Fibroblast of skin of left biceps (primary cell): Measurements from ENCODE around the gene GRIA4.
A peak's percentile ranks its signal among the peaks of the same experiment; 100 is the strongest.
"Not testable (repeated sequence)": the region's sequence is repeated elsewhere in the genome, so short reads cannot be mapped to it uniquely, and the experiment has no call there.

Experiments
- DNase-seq, 2 experiments: peaks; one replicate each; pipeline ENCODE4 v3.0.0-alpha.2; 2013; ENCODE audit warnings: low read depth in 2 of 2

Gene GRIA4

DNA sequence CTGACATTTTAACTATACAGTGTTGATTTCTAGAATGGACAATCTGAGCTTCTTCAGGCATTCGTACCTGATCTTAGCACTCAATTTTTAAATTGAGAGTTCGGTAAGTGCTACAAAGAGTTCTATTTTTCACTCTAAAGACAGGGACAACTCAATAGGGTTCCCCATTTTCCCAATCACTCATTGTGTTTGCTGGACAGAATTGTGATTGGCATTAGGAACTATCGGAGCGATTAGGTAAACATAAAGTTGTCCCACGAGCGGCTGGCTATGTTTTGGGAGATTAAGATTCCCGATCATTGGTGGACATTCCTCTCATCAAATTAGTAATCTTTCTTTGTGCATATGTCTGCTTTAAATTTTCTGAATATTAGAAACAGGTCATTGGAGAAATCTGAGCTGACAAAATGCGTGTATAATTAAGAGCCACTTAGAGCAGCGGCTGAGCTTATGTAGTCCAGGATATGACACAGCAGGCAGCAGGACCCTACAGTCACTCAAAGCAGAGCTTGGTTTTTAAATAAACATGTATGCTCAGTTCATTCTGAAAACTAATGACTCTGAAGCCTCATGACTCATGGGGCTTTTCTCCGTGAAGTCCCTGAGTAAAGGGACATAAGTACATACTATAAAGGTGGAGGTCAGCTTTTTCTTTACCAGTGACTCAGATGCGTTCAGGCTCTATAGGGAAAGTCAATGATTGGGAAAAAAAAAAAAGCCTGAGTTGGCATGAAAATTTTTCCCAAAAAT is 109.4 kb downstream of the GRIA4 start:
- DNase-seq, result peak; percentile 3 to 8

DNA sequence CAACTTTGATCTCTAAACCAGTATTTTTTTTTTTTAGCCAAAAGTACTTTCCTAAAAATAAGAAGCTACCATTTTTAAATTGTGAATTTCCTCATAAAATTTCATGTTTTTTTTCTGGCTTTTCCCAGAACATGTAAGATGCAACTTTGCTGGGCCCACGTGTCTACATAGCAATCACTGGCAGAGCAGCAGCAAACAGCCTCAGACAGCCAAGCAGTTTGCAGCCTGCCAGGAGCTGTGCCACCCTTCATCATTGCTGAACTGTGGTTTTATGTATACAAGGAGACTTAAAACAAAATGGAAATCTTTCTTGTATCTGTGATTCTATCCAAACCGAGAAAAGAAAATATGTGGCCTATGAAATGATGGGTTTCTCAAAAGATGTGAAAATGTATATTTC is 110.2 kb downstream of the GRIA4 start:
- DNase-seq, result no peak

DNA sequence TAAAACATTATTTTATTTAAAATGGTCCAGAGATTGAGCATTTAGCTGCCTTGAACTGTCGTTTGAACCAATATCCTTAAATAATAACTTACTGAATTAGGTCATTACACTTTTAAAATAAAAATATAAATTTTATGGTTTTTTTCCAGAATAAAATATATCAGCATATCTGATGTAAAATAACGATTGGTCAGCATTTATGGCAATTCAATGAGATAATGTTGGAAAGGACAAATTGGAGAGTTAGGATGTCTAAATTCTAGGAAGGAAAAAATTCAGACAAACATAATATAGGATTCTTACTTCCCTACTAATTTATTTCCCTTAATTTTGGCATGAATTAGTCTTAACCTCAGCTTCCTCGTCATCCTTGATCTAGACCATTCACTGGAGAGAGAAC is 113.4 kb downstream of the GRIA4 start:
- no peak for DNase-seq

DNA sequence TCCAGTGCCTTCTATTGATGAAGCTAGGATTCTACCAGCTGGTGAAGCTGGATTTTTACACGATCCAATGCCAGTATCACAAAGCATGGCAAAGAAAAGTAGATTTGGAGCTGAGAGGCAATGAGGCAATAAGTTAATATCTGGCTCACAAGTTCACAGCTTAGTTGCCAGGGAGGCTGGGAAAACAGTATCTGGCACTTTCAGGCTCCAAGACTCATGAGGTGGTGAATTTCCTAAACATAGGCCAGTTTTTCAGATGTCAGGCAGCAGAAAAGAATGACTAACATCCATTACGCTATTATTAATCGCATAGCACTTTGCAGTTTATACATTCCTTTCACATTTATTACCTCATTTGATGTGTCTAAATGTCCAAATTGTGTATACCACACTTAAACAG is 122.7 kb downstream of the GRIA4 start:
- DNase-seq, result no peak

DNA sequence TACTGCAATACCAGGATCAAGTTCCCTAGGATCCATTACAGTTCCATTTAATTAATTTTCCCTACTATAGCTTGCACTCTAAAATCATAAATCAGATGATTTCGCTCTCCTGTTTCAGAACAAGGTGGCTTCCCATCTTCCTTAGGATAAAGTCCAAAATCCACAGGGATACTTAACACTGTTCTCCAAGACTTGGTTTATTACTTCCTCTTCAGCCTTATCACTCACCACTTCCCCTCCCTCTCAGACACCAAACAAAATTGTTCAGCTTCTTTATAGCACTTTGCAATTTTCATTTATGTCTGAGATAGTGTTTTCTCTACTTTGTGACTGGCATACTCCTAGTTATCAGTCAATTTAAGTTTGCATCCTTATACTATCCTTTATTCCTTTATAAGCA is 124.6 kb downstream of the GRIA4 start:
- DNase-seq, result no peak

DNA sequence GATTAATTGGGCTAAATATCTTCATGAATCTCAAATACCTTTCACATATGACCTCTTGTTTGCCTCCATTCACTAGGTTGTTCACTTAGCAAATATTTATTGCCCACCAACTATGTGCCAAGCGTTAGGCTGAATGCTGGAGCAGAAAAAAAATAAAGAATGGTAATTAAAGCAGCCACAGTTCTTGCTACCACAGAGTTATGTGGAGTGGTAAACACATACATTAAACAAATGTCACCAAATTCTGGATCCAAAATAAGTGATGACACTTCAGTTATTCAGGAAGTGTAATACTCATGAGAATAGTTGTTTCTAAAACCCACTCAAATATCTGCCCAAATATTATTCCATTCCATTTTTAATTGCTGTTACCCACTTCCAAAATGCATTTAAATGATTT is 128.4 kb downstream of the GRIA4 start:
- DNase-seq, result no peak

DNA sequence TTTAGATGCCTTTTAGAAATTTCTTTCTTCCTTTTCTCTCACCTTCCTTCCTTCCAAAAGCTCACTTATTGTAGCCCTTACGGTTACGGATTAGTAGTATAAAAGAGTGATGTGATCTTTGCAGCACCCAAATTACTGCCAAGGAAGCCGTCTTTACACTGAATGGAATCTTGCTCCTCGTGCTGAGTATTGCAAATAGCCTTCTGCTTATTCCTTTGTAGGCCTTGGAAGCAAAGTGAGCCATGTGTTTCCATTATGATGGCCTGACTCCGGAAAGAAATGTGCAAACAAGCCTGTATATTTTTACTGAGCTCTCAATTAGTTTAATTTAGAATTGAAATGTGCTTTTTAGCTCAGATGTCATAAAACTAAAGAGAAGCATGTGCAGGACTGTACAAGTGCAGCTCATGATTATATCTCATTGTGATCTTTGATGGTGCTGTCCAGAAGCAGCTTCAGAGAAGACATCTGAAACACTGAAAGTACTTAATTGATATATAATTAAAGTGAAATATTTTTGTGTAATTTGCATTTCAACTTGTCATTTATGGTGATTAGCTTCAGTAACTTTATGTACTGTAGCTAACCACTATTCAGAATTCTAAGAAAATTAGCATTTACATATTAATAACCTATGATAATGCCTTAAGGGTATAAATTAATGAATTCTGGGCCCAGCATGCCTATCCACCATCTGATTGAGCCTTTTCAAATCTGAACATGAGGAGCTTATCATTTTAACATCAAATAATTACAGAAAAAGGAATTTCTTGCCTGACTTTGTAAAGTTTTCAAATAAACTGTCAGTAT is 129.3 kb downstream of the GRIA4 start:
- DNase-seq, result no peak

DNA sequence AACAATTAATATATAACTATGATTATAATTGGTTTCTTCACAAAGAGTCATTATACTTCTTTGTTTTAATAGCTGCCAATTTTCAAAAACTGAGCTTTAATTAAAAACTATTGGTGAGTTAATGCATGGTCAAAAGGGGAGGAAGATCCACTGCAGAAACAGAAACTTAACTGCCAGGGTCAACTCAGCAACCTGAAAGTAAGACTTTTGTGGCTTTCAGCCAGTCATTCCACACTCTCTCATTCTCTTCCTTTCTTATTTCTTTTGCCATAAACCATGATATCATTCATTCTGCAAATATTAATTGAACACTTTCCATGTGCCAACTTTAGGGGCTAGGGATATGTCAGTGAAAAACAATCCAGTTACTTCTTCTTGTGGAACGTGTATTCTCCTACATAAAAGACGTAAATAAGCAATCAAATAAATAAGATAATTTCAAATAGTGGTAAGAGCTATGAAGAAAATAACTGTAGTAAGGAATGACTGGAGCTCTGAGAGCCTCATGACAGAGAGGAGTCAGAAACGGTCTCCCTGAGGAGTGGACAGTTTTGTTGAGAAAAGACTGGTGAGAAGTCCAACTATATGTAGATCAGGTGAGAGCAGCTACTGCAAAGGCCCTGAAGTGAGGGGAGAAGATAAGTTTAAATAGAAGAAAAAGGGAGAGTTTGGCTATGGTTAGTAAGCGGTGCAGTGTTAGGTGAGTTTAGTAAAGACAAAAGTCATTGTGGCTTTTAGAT is 130.5 kb downstream of the GRIA4 start:
- DNase-seq, result no peak

DNA sequence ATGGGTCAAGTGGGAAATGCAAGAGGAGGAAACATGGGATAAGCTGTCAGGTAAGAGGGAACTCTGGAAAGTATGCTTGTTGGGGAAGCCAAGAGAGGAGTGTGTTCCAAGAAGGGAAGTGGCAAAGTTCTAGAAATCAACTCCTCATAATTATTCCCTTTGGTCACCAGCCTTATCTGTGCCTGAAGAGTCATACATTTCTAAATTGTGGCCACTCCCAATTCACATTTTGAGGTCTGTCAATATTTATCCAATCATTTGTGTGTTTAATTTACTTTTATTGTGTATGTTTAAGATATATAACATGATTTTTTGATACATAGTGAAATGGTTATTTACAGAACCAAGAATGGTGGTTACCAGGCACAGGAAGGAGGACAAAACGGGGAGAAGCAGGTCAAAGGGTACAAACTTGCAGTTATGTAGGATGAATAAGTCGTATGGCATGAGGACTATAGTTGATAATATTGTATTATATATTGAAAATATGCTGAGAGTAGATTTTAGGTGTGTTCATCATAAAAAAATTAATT is 131.7 kb downstream of the GRIA4 start:
- no peak for DNase-seq

DNA sequence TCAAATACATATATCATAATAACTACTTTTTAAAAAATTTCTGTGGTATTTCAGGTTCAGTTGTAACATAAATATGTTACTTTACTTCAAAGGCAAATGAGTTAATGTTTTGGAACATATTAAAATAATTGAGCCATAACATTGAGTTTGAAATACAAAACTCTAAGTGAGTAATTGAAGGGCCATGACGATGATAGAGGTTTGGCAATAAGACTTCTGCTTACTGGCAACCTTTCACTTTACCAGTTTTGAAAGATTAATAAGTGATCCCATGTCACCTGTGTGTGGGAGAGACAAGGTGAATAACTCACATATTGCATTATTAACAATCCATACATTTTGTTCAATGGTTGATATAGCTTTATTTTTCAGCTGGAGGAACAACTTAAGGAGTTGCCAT is 144.4 kb downstream of the GRIA4 start:
- DNase-seq, result no peak

DNA sequence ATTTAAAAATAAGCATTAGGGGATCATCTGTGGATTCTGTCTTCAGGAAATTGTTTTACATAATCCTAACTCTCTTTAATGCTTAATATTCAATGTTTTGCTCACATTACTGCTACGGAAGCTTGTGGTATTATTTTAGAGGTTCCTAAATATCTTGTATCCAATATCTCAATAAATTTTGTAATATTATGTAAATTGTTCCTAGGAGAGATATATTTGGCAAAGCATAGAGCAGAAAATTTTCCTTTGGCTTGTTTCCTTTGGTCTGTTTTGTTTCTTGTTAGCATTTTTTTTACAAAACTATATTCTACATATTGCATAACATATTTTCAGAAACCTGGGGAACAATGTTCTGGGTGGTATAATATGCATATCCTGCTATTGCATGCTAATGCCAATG is 144.8 kb downstream of the GRIA4 start:
- no peak for DNase-seq

DNA sequence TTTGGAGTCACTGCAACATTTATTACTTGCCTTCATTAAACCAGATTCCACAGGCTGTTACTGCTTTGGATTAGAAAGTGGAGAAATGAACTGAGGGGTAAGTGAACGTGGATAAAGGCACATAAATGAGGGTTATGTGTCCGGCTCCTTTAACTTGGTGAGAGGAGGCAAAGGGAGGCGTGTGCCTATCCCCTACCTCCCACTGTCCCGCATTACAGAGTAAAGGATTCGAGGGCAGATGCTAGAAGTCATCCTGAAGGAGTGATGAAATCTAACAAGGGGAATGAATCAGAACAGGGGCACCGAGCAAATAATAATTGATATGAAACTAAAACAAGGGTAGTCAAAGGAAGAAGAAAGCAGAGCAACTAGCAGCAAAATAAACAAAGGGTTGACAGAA is 147.2 kb downstream of the GRIA4 start:
- no peak for DNase-seq

DNA sequence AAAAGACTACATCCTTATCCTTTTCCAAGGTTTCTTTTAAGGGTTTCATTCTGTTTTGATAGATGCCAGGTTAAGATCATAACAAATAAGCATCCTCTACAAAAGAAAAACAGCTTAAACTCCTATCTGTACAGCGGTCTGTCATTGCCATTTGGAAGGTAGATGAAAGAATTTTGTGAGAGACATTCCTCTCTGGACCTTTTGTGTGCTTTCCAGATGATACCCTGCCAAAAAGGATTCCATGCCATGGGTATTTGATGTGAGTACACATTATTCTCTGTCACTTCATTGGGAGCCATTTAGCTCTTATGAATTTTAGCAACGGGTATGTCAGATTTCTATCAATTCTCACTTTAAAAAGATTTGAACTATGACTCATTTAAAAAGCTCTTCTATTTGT is 153.7 kb downstream of the GRIA4 start:
- DNase-seq, result no peak

DNA sequence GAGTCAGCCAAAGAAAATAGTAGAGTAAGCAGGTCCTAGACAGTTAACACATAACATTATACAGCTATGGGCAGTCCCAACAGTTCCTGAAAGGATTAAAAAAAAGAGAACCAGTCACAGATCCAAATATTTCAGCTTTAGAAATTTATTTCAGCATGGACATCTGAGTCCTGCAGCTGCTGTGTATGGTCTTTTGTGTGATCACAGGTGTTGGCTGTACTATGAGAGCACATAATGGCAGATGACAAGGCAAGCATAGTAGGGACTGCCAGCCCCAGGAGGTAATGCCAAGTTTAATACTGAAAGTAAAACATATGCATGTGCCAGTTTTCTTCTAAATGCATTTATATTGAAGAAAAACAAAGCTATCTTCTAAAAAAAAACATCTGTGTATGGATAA is 158.1 kb downstream of the GRIA4 start:
- no peak for DNase-seq

DNA sequence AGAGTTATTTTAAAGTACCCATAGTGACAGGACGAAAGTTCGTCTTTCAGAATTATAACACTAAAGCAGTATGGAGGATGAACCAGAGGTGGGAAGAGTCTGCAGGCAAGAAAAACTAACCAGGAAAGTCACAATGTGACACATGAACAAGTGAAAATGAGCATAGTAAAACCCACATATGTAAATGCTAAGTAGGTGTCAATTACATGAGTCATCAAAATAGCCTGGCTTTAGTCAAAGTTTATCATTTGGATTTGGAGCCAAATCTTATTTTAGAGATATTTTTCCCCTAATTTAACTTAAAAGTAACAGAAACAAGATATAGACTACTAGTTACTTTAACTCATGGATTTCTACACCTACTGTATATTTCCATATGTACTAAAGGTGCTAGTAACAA is 159.8 kb downstream of the GRIA4 start:
- DNase-seq, result no peak

DNA sequence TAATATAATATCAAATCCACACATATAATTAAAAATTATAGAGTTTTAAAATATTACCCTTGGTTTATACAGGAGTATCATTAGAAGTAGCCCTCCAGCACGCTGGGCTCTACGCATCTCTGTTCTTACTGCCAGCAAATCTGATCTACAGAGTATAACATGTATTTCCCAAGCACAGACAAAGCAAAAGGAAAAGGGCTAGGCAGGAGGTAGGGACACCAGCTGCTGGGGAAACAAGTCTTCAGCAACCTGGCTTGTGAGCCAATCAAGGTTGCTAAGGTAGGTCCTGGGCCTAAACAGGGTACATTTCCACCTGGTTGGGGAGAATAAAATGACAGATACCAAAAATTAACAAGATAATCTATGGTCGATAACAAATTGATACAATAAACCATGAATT is 163.6 kb downstream of the GRIA4 start:
- DNase-seq, result not testable (repeated sequence)

DNA sequence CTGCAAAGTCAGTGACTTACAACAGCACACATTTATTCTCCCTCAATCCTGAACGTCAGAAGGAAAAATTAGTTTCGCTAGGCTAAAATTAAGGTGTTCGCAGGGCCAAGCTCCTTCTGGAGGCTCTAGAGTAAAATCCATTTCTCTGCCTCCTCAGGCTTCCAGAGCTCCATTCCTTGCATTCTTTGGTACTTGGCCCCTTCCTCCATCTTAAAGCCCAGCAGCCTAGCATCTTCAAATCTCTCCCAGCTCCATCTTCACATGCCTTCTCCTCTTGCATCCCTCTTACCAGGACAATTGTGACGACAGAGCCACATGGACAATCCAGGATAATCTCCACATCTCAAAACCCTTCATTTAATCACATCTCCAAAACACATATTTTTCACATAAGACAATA is 165.0 kb downstream of the GRIA4 start:
- DNase-seq, result no peak

DNA sequence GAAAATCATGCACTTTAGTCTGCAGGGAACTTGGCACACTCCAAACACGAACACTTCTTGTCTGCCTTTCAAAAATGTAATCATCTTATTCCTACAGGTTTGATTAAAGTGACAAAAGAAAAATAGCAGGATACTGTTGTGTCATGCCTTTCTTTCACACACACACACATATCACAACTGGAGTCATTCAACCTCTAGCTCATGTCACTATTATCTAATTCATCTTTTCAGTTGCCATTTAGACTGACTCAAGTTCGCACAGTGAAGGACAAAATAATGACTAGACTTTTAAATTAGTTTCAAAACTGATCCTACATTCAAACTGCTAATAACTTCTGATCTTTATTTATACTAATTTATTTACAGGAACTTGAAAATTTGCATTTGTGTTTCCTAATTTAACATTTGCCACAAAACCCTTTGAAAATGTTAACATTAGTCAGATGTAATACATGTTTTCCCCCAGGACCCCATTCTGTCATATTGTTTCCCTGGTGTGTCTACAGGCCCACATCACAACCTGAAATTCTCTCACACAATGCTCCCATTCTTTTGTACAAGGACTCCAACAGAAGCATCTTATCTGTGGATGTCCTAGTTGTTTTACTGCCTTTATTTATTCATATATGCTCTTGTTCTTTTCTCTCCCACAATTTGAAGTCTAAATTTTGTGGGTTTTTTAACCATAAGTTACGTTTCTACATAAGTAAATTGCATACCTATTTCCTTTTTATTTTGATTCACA is 171.1 kb downstream of the GRIA4 start:
- no peak for DNase-seq

DNA sequence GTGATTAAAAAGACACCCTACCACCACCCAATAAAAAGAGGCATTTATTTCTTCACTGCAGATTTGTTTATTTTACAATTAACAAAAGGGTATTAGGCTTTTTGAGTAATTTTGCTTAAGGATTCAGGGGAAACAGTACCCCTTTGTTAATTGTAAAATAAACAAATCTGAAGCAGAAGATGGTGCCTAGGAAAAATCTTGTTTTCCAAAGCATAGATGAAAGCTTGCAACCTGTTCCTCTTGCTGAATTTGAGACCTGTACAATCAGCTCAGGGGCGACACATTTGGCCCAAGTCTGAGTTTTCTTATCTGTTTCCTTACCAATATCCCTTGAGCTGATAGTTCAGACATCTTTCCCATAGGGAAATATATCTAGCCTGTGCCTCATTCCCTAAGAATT is 171.9 kb downstream of the GRIA4 start:
- DNase-seq, result no peak

DNA sequence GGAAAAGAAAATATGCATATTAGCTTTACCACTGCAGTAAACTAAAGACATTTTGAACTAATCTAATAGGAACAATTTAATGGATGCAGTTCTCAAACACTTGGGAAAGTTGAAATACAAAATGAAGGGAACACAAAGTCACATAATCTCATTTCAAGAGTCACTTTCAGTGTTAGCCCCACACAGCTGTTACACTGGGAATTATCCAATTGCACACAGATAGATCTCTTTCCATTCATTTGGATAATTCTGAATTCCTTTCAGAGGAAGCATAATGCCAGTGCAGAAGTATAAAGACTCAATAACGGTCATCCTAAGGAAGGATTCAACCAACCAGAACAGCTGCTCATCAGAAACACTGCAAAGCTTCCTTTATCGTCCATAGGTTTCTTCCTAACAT is 173.3 kb downstream of the GRIA4 start:
- no peak for DNase-seq

DNA sequence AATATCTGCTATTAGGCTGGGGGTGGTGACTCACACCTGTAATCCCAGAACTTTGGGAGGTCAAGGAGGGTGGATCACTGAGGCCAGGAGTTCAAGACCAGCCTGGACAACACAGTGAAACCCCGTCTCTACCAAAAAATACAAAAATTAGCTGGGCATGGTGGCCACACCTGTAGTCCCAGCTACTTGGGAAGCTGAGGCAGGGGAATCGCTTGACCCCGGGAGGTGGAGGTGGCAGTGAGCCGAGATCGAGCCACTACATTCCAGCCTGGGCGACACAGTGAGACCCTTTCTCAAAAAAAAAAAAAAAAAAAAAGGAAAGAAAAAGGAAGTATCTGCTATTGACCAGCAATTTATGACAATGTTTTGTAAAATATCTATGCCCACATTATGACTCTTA is 176.0 kb downstream of the GRIA4 start:
- not testable (repeated sequence) for DNase-seq

DNA sequence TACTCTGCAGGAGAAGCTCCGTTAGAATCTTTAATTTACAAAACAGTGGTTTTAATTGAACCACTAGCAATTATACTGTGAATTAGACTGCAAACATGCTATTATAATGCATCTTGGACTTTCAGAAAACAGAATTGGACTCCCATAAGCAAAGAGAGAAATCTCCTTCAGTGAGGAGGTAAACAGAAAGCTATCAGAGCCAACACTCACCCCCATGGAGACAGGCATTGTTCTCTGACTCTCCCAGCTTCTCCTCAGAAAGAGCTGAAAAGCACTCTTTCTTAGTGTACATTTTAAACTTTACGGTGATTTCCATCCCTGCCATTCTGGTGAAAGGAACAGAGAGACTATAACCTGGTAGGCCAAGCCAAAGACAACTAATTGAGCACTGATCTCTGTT is 176.9 kb downstream of the GRIA4 start:
- DNase-seq, result no peak
